NOMO-1 treated with dmso at 0.1 percent for 144 hours (cell line): ENCODE results near the gene CALML6.

Experiments used
- DNase-seq: peaks from one replicate; lab custom pipeline; 2025; ENCODE audit not compliant: unreplicated experiment; lab: John Stamatoyannopoulos, UW

The CALML6 gene

DNA sequence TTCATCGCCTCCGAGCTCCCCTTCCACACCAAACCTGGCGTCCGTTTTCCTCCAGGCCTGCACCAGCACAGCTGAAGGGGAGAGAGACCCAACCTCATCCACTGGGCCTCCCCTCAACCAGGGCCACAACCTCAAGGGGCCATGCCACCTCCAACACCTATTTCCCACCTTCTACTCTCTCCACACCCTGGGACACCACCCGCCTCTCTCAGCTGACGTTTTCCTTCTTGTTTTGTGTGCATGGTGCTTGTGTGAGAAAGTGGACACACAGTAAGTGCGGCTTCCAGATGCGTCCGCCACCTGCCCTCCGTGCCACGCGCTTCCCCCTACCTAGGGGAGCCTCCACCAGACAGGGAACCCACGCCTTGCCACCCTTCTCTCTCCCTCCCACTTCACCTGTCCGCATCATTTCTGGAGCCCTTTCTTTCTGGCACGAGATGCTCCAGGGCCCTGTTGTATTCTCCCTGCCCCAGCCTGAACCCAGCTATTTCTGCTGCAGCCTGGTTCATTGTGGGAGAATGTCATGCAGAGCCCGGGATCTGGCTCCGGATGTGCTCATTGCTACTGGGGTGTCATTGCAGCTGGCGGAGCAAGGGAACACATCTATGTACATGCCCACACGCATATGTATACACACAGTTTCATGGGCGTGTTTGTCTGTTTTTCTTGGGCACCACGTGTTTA, 22.8 kb upstream of the CALML6 start:
- DNase-seq, result no peak

DNA sequence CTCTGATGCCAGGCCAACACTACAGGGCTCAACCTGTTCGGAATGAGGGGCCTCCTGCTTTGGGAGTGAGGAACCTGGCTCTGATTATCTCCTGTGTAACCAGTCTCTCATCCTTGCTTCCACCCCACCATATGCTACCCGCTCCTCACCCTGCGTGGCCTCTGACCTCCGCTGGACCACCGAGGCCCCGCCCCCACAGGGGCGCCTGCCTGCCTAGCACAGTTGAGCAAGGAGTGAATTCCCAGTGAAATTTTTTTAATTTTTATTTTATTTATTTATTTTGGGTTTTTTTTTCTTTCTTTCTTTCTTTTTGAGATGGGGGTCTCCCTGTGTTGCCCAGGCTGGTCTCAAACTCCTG, 22.3 kb upstream of the CALML6 start:
- DNase-seq, result no peak

DNA sequence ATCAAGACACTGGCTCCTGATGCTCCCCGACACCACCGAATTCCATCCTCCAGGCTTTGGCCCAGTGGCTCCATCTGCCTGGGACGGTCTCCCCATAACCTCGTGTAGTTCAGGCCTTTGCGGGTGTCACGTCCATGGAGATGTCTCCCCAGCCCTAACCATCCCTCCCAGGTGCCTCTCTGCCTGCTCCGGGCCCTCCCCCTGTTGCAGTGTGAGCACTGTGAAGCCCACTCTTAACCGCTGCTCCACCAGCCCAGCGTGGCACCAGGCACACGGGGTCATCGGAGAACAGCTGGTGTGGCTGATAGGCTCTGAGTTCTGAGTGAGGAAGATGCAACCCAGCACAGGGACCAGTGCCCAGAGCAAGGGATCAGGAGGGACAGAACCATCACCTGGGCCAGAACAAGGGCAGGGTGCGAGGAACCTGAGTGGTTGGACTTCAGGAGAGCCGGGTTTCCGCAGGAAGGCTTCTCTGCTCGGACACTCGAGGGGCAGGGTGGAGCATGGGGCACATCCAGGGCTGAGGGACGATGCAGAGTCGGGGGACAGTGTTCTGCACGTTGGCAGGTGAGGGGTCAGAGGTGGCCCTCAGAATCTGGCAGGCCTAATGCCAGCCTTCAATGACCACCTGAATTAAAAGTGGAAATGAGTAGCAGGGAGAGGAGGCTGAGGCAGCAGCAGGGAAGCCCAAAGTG, 21.6 kb upstream of the CALML6 start:
- no peak for DNase-seq

DNA sequence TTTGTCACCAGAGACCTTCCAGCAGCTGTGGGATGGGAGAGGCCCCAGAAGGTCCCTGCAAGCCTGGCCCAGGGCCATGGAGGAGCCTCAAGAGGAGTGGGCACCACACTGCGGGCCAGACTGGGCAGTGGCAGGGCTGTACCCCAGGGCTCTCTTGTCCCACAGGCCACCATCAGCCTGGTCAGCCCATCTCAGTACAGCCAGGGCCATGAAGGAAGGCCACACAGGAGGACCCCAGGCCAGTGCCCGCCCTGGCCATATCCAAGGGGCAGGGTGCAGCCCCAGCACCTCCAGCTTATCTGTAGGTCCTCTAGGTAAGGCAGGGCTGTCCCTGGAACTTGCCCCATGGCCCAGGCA, 21.1 kb upstream of the CALML6 start:
- DNase-seq, result no peak

DNA sequence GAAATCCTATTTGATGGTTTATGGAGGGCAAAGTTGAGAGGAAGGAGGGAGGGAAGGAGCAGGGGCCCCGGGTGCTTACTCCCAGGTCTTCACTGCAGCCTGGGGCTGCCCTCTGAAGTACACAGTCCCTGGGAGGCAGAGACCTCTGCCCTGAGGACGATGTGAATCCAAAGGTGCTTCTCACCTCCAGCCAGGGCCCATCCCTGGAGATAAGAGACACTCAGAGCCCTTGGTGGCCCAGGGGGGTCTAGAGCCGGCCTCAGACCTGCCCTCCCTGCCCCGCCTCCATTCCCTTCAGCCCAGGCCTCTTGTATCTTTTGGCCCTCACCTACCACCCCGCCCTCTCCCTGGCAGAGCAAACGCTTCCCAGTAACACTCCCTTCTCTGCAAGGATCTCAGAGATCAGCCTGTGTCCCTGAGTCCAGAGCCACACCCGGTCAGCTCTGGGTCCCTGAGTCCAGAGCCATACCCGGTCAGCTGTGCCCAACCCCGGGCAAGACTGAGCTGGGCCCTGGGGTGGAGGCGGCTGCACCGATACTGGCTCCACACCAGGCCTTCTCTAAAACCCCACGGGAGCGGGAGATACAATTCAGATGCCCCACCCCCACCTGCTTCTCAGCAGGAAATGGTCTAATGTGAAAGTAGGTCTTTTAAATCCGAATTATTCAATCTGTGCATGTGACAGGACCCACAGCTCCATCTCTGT, 20.6 kb upstream of the CALML6 start:
- no peak for DNase-seq

DNA sequence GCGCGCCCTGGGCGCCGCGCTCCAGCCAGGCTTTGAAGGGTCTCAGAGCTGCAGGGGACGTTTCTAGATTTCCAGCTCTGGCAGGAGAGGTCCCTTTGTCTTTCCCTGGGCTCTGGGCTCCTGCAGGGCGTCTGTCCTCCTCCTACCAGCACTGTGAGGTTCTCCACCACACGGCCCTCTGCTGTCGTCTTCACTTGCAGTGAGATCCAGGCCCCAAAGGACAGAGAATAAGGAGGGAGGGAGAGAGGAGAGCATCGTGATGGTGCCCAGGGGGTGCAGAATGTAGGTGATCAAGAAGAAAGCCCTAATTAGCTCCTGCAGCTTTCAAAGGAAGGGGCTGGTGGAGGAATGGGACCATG, 20.0 kb upstream of the CALML6 start:
- no peak for DNase-seq

DNA sequence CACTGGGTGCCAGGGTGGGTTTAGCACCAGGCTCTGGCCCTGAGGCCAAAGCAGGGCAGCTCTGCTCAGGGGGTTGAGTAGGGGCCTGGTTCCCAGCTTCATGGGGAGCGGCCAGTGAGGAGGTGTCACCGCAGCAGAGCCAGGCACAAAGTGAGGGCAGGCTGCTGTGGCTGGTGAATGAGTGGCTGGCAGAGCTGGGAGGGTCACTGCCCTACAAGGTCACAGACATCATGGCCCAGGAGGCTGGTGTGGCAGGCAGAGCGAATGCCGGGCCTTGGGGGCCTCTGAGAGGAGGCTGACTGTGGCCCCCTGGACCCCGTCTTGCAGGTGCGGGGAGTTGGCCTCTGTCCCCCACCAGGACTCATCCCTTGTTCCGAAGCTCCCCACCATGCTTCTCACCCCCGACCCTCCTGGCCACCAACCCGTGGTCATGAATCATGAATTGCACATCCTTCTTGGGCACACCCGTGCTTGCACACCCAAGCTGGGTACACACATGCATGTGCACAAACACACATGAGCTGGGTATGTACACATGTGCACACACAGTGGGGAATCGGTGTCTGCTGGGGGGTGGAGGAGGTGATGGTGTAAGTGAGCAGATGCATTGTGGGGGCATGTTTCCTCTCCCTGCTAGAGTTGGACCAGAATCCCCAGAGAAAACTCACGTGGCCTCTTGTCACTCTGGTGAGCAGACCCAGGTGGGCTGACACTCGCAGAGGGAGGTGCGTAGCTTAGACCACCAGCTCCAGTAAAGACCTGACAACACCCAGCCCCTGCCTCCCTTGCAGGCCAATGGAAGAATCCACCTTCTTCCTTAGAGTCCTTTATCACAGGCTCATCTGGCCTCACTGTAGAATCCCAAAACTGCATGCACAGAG, 19.4 kb upstream of the CALML6 start:
- no peak for DNase-seq

DNA sequence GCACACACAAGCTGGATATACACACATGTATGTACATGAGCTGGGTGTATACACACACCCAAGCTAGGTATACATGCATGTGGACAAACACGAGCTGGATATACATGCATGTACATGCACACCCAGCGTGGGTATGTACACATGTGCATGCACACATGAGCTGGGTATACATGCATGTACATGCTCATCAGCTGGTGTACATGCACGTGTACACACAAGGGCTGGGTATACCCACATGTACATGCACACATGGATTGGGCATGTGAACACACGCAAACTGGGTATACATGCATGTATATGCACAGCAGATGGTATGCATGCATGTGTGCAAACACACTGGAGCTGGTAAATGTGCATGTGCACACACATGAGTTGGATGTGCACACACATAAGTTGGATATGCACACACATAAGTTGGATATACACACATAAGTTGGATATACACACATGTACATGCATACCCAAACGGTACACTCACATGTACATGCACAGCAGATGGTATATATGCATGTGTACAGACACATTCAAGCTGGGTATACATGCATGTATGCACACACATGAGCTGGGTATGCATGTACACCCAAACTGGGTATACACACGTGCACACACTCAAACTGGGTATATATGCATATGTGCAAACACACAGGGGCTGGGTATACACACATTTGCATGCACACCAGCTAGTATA, 16.7 kb upstream of the CALML6 start:
- no peak for DNase-seq

DNA sequence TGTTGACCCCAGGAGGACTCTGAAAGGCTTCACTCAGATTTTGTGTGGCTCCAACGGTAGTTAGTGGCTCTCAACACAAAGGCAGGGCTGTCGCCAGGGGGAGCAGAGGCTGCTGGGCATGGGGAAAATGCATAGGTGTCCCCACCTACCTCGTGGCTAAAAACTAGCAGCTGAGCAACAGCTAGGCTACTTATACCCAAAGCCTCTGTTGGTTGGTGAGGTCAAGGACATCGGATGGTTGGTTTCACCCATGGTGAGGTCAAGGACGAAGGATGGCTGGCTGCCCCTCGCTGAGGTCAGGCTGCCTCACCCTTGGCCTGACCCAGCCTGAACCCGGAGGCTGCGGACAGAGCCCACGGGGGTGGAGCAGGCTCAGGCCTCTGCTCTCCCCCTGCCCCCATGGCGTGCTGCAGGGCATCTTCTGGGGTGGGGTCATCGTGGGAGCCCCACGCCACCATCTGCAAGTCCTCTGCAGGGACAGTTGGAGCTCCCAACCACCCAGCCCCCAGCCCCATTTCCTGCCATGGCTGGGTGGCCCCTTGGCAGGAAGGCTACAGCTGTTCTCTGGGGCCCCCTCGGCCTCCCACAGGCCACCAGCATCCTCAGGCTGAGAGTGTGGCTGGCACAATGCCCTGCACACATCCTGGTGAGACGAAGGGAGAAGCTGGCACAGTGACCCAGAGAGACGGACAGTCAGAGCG, 15.6 kb upstream of the CALML6 start:
- no peak for DNase-seq

DNA sequence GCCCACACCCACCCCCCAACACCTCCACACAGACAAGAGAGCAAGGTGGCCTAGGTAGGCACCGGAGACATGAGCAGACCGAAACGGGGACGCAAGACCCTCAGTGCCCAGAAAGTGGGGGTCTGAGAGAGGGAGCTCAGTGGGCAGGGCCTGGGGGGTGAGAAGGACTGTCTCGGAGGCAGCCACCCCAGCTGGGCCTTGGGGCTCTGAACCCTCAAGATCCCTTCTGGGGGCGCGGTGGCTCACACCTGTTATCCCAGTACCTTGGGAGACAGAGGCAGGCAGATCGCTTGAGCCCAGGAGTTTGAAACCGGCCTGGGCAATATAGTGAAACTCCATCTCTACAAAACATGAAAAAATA, 15.1 kb upstream of the CALML6 start:
- no peak for DNase-seq

DNA sequence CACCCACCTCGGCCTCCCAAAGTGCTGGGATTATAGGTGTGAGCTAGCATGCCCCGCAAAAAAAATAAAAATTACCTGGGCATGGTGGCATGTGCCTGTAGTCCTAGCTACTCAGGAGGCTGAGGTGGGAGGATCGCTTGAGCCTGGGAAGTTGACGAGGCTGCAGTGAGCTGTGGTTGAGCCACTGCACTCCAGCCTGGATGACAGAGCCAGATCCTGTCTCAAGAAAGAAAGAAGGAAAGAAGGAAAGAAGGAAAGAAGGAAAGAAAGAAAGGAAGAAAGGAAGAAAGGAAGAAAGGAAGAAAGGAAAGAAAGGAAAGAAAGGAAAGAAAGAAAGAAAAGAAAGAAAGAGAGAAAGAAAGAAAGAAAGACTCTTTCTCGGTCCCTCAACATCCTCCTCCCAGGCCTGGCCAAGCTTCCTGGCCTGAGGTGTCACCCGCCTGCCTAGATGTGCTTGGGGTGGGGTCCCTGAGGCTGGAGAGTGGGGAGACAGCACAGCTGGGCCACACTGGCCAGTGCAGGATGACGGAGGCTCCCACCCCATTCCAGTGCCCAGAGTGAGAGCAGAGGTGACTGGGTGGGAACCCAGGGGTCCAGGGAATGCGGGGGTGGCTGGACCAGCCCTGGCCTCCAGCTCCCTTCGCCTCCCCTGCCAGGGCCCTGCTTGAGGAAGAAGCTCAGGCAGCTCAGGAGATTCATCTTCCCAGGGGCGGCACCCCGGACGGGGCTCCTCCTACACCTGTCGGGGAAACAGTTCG, 14.0 kb upstream of the CALML6 start:
- DNase-seq, result no peak

DNA sequence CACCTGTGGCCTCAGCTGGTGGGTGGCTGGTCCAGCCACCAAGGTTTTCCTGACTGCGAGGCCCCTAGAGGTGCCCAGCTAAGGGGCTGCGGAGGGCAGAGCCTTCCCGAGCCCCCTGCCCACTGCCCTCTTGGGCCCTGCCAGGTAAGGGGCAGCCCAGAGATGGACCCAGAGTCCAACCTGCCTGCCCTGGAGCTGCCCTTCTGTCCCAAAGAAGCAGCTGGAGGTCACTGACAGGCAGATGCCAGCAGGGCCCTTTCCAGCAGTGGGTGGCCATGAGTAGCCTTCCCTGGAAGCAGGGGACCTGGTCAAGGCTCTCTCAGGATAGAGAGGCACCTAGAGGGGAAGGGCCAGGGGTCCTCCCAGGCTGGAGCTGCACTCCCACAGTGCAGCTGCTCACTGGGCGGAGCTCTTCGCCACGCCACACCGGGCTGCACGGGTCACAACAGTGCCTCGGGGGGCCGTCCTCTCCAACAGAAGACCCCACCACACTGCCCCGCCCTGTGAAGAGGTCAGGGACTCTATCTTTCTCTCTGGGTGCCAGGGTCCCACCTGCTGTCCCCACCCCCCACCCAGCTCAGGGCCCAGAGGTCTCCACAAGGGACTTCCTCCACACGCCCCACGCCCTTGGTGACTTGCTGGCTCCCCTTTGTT, 13.3 kb upstream of the CALML6 start:
- DNase-seq, result no peak

DNA sequence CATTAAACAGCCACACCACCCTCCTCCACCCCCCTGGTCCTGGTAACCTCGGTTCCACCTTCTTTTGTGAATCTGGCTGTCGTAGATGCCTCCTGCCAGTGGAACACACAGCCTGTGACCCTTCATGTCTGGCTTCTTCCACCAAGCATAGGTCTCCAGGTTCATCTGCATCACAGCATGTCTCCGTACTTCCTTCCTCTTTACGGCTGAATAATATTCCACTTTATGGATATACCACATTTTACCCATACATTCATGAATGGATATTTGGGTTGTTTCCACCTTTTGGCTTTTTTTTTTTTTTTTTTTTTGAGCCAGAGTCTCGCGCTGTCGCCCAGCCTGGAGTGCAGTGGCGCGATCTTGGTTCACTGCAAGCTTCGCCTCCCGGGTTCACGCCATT, 11.8 kb upstream of the CALML6 start:
- DNase-seq, result no peak

DNA sequence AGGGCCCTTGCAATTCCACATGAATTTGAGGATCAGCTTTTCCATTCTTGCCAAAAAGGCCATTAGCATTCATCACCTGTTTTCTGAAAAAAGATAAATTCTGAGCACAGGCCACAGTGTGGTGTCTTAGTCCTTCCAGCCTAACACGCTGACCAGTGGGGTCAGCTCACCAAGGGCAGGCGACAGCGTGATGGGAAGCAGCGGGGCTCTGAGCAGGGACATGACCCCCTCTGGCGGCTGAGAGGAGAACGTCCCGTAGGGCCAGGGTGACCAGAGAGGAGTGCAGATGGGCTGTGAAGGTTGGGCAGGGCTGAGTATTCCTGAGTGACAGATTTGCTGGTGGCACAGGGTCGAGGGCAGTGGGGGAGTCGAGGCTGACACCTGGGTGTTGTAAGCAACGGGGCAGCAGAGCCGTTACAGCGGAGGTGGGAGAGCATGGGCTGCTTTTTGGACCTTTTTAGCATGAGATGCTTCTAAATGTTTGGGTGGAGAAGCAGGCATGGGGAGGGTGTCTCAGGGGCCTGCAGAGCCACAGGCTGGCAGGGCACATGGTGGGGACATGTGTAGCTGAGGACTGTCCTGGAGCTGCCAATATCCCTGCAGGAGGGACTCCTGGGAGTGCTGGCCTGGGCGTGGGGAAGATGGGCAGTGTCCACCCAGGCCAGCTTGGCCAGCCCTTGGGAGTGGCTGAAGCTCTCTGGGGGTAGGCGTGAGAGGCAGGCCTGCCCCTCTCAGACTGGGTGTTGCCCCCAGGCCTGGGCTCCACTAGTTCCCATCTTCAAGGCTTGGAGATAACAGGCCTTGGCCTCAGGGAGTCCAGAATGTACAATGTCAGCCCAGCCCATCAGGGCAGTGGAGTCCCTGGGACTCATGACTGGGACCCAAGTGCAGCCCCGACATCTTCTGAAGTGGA, 8.6 kb upstream of the CALML6 start:
- peak; percentile 68 for DNase-seq

DNA sequence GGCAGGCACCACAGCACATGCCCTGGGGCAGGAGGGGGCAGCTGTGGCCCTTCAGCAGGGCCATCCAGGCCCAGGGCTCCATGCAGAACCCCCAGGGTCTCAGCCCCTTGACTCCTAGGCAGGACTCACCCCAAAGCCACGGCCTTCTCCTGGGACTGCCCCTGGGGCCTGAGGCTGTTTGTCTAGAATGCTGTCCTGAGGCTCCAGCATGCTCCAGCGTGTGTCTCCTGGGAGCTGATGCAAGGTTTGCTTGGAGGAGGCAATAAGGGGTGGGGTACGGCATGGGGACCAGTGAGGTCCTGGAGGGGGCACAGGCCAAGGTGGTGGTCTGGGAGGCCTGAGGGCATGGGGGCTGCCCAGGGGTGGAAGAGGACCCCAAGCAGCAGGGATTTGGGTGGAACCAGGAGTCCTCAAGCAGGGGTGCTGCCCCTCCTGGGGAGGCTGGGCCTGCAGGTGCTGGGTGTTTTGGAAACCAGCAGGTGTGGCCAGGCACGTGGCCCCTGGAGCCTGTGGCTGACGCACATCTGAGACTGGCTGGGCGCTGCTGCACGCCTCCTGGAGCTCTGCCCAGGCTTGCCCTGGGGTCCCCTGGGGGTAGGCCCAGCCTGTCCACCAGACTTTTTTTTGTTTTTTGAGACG, 7.8 kb upstream of the CALML6 start:
- DNase-seq, result no peak

DNA sequence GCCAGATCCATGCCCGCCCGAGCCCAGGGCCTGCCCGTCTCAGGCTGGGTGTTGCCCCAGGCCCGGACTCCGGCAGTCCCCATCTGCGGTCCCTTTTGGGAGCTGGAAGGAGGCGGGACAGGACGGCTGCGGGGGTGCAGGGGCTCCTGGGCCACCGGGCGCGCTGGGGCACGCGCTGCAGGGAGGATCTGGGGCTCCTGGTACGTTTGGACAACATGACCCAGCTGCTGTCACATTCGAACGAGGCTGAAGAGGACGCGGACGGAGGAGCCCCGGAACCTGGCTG, 6.6 kb upstream of the CALML6 start:
- no peak for DNase-seq

DNA sequence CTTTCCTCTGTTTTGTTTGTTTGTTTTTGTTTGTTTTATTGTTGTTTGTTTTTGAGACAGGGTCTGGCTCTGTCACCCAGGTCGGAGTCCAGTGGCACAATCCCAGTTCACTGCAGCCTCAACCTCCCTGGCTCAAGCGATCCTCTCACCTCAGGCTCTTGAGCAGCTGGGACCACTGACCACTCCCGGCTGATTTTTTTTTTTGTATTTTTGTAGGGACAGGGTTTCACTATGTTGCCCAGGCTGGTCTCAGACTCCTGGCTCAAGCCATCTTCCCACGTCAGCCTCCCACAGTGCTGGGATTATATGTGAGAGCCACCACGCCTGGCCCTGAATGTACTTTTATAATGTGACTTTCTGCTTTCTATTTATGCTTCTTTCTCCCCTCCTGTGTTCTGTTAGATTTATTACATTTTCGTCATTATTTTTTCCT, 5.0 kb upstream of the CALML6 start:
- DNase-seq, result no peak
